Activated CD8-positive, alpha-beta memory T cell treated with anti-CD3 and anti-CD28 coated beads for 1 hour (primary cell): ENCODE results near the gene MACROH2A2.
"Not testable (repeated sequence)": the region's sequence is repeated elsewhere in the genome, so short reads cannot be mapped to it uniquely, and the experiment has no call there.

Experiments used
- DNase-seq, 2 donors: peaks; one replicate each; pipeline ENCODE4 v3.0.0-alpha.2; 2020; ENCODE audit warnings: low read depth in 1 of 2; ENCODE audit errors: extremely low read depth in 1 of 2

The MACROH2A2 gene

DNA sequence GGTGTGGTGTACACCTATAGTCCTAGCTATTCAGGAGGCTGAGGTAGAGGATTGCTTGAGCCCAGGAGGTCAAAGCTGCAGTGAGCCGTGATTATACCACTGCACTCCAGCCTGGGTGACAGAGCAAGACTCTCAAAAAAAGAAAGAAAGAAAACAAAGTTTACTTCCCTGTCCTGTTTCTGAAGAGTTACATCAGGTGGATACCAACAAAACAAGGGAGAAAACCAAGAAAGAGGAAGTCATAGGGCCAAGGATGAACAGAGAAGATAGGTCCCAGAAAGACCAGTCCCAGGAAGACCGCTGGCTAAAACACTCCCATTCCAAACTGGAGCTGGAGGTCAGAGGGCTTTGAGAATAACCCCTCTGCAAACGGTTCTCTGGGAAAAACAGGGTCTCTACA is 13.5 kb downstream of the MACROH2A2 start:
- DNase-seq = no peak

- no peak for DNase-seq
Observed at GRCh38 chr10:70067586-70067985, 14.9 kb downstream of the MACROH2A2 start.

GRCh38 chr10:70068925-70069324 is 16.3 kb downstream of the MACROH2A2 start:
- no peak for DNase-seq

GRCh38 chr10:70069346-70069745 is 16.7 kb downstream of the MACROH2A2 start:
- no peak for DNase-seq

DNA sequence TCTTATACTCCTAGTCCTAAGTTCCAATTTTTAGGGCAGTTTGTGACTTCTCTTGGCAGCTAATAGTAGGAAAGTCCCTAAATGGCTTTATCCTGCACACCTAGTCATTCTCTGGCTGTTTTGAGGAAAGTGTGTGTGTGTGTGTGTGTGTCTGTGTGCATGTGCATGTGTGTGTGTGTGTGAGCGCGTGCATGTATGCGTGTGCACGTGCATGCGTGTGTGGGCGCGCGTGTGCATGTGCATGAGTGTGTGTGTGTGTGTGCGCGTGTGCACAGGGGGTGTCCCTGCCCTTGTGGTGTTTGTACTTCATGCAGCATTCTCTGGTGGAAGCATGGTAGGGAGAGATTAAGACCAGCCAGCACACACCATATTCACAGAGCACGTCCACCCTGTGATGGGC is 18.2 kb downstream of the MACROH2A2 start:
- no peak for DNase-seq

- no peak for DNase-seq
Observed at GRCh38 chr10:70074165-70074564, 21.5 kb downstream of the MACROH2A2 start.

GRCh38 chr10:70074971-70075370 is 22.3 kb downstream of the MACROH2A2 start:
- no peak for DNase-seq

DNA sequence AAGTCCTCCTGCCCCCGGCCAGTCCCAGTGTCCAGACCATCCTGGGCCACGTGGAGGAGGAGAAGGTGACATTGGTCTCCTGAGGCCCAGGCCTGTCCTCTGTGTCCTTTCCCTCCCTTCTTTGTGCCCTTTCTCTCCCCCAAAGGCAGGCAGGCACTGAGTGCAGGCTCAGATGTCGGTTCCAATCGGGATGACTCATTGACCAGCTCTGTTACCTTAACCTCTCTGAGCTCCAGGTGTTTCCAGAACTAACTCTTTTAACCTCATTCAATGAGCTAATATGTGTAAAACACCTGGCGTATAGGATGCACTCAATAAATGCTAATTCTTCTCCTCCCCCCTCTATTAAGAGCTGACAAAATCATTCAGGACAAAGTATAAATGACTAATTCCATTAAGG is 25.7 kb downstream of the MACROH2A2 start:
- DNase-seq = no peak

DNA sequence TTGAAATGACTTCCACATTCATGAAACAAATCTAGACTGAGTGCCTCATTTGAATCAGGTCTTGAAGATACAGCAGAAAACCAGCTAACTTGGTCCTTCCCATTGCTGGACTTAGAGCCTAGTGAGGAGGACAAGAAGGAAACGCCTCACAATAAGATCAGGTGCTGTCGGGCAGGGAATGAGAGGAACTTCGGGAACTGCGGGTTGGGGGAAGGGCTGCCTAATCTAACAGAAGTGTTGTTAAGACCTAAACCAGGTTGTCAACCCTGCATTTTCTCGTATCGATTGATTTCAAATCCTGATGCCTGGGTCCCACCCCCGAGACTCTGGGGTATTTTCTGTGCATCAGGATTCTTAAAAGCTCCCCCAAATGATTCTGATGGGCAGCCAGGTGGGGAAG is 26.3 kb downstream of the MACROH2A2 start:
- no peak for DNase-seq

GRCh38 chr10:70080789-70081188 is 28.1 kb downstream of the MACROH2A2 start:
- DNase-seq = not testable (repeated sequence)

DNA sequence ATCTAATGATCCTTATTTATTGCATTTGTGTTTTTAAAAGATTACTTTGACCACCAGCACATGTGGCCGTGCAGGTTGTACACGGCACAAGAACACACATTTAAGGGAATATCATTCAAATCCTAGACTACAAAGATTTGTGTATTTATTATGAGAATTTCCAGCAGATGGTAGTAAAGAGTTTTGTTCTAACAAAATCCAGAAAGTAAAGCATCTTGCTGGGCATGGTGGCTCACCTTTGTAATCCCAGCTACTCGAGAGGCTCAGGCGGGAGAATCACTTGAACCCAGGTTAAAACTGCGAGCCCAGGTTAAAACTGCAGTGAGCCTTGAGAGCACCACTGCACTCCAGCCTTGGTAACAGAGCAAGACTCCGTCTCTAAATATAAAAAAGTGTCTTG is 31.5 kb downstream of the MACROH2A2 start:
- no peak for DNase-seq

GRCh38 chr10:70085975-70086613 is 33.4 kb downstream of the MACROH2A2 start:
- no peak for DNase-seq

- no peak for DNase-seq
Observed at GRCh38 chr10:70087616-70088307, 35.1 kb downstream of the MACROH2A2 start.

GRCh38 chr10:70088308-70088698 is 35.7 kb downstream of the MACROH2A2 start:
- no peak for DNase-seq

- DNase-seq = no peak
Observed at GRCh38 chr10:70090013-70090412, 37.4 kb downstream of the MACROH2A2 start.

DNA sequence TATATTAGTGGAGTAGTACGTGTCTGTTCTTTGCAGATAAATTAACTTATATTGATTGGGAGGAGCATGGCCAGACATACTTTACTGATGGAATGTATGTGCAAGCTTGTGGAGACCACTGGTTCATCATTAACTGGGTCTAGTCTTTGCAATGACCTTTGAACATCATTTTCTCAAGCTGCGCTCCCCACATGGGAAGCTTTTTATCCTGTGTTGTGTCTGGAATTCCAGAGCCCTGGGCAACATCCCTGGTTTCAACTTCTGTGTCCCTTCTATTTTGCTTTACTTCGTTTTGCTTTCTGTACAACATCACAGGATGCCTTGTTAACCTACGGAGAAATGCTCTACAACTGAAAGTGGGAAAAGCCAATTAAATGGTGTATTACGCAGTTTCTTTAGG is 38.3 kb downstream of the MACROH2A2 start:
- no peak for DNase-seq

- no peak for DNase-seq
Observed at GRCh38 chr10:70092389-70092718, 39.7 kb downstream of the MACROH2A2 start.

- DNase-seq = no peak
Observed at GRCh38 chr10:70093335-70093944, 40.8 kb downstream of the MACROH2A2 start.

DNA sequence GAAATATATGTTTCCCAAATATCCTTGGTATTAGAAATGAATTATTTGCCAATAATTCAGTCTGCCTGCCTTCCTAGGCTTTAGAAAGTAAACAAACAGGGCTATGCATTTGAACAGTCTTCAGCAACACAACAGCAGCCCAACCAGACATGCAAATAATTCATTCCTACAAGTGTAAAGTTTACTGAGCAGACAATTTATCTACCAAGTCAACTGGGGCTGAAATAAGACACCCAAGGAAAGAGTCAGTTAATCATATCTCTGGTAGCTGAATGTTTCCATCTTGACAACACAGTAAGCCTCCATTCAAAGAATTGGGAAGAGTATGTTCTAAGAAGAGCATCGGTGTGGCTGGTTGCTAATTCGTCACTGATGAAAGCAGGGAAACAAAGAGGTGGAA is 41.6 kb downstream of the MACROH2A2 start:
- DNase-seq = no peak

GRCh38 chr10:70096016-70096704 is 43.5 kb downstream of the MACROH2A2 start:
- no peak for DNase-seq

- DNase-seq = no peak
Observed at GRCh38 chr10:70096705-70097420, 44.2 kb downstream of the MACROH2A2 start.
